Astrocyte of the spinal cord (primary cell): ENCODE data around the gene KRT86.
"Not testable (repeated sequence)": the region's sequence is repeated elsewhere in the genome, so short reads cannot be mapped to it uniquely, and the experiment has no call there.

Experiments used
- DNase-seq: peaks from one replicate; pipeline ENCODE4 v3.0.0; 2011; ENCODE audit warnings: low read depth, low spot score
- H3K4me3 ChIP-seq: 2 replicates; pipeline ENCODE4 v1.5.1; 2011; ENCODE audit warnings: low read depth, mild to moderate bottlenecking, low read length, moderate library complexity
- CTCF ChIP-seq: IDR thresholded peaks from 2 replicates; pipeline ENCODE4 v1.5.1; 2012; ENCODE audit warnings: low read depth, mild to moderate bottlenecking, low read length, inconsistent platforms
- in situ Hi-C: cut with HindIII; loops from 2 replicates; pipeline ENCODE4 v1.10.0; 2017; ENCODE audit warnings: low sequenced_read_pairs

KRT86 gene

GRCh38 chr12:52337054-52337453, 62.6 kb downstream of the KRT86 start:
- DNase-seq: no peak
- TF ChIP-seq CTCF: no peak
- no peak overlapping the region for H3K4me3 ChIP-seq
- in situ Hi-C loops: no loop called here

GRCh38 chr12:52338241-52338960, 64.0 kb downstream of the KRT86 start:
- DNase-seq: no peak
- H3K4me3 ChIP-seq: no peak overlapping the region
- TF ChIP-seq CTCF: no peak
- in situ Hi-C loops: no loop called here

- in situ Hi-C loops: no loop called here
- H3K4me3 ChIP-seq: no peak overlapping the region
- DNase-seq: no peak
- TF ChIP-seq CTCF: no peak
Observed at GRCh38 chr12:52341066-52341580, 66.7 kb downstream of the KRT86 start.

DNA sequence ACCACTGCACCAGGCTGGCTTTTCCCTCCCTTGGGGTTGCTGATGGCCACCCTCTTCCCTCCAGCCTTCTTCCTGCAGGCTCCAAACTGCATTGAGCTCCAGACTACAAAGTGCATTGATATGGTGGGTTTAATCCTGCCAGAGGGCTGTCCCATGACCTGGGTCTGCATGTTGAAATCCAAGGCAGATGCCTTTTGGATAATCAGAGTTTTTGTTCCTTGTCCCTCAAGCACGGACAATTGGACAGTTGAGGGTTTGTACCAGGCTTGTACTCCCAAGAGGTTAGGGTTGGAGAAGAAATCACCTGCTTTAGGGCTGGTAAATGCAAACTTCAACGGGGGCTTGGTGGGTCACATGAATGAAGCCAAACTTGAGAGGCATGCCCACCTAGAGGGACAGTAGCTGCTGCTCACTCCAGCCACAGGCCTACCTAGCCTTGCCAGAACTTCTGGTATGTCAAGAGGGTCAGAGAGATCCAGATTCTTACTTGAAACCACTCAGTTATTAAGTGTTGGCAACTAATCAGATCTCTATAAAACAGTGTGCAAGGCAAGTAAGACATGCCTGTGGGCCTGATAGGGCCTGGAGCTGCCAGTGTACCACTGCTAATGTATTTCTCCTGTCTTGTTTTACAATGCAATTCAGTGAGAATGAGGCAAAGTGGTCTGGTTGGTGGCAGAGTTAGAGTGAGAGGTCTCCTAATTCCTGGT, 68.5 kb downstream of the KRT86 start:
- no peak for TF ChIP-seq CTCF
- no peak overlapping the region for H3K4me3 ChIP-seq
- DNase-seq: no peak
- in situ Hi-C loops: no loop called here

DNA sequence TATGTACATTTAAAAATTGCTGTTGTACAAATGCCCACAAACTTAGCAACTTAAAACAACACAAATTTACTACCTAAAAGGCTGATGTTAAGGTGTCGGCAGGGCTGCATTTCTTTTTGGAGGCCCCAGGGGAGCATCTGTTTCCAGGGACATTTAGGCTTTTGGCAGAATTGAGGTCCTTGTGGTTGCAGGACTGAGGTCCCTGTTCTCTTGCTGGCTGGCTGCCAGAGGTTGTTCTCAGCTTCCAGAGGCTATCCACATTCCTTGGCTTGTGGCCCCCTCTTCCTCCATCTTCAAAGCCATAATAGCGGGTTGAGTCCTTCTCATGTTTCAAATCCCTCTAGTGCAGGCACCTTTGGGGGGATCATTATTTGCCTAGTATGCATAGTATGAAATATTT, 69.1 kb downstream of the KRT86 start:
- DNase-seq: no peak
- no peak for TF ChIP-seq CTCF
- in situ Hi-C loops: no loop called here
- H3K4me3 ChIP-seq: no peak overlapping the region

DNA sequence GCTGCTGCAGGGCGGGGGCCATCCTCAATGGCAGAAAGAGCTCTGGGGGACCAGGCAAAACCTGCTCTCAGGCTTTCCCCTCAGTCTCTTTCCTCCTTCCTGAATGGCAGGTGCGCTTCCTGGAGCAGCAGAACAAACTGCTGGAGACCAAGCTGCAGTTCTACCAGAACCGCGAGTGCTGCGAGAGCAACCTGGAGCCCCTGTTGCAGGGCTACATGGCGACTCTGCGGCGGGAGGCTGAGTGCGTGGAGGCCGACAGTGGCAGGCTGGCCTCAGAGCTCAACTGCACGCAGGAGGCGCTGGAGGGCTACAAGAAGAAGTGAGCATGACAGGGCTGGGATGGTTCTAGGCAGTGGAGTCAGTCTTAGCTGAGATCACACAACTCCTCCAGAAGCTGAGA, 69.7 kb downstream of the KRT86 start:
- in situ Hi-C loops: no loop called here
- no peak for DNase-seq
- no peak overlapping the region for H3K4me3 ChIP-seq
- no peak for TF ChIP-seq CTCF

GRCh38 chr12:52345041-52345440, 70.6 kb downstream of the KRT86 start:
- in situ Hi-C loops, DNase-seq, H3K4me3 ChIP-seq: not testable (repeated sequence)
